ENCODE results near the gene ZNF473. TPM values are rescaled to one million over a fixed set of nuclear protein-coding genes. Genes with fewer than 3 reads are reported as not detected.

Gene ZNF473
- total RNA-seq, 2 experiments from 2014 or later: 8.9 to 9.2 TPM

DNA sequence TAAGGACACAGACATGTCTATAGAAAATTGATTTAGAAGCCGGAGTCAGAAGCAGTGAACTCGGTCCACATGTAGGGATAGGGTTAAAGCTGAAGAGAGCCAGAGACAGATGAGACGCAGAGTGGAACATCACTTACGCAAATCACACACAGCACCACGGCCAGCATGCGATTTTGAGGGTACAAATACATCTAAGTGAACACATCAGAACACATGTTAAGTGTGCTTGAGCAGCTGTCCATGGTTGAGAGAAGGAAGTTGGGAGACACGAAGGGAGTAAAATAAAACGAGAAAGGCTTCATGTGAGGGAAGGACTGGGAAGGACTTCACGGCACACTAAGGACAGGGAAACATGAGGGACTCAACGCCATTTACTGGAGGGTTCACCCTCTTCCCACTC, 39.5 kb upstream of the ZNF473 start:
- Mint-ChIP-seq H3K36me3 (ENCODE audit: low read depth) (peaks cover 20% of the 10 kb centered on the region), H3K4me3 (no peak overlapping the region), H3K4me1 (ENCODE audit: low read depth) (peaks cover 14% of the 10 kb centered on the region), H3K27ac (no peak overlapping the region), H3K9me3 (no peaks in the 10 kb centered on the region), H3K27me3 (no peaks in the 10 kb centered on the region)
- ChIA-PET CTCF (interaction anchor here (1.1 to 5.1 kb wide), 2 partner anchors 49 to 81 kb away, joined by 4 to 55 read pairs; no protein-coding TSS in a partner anchor), POLR2A (interaction anchor here (0.9 to 1.2 kb wide), 2 partner anchors 45 to 53 kb away, joined by 3 to 4 read pairs; no protein-coding TSS in a partner anchor)
- TF ChIP-seq, protein P1, sequence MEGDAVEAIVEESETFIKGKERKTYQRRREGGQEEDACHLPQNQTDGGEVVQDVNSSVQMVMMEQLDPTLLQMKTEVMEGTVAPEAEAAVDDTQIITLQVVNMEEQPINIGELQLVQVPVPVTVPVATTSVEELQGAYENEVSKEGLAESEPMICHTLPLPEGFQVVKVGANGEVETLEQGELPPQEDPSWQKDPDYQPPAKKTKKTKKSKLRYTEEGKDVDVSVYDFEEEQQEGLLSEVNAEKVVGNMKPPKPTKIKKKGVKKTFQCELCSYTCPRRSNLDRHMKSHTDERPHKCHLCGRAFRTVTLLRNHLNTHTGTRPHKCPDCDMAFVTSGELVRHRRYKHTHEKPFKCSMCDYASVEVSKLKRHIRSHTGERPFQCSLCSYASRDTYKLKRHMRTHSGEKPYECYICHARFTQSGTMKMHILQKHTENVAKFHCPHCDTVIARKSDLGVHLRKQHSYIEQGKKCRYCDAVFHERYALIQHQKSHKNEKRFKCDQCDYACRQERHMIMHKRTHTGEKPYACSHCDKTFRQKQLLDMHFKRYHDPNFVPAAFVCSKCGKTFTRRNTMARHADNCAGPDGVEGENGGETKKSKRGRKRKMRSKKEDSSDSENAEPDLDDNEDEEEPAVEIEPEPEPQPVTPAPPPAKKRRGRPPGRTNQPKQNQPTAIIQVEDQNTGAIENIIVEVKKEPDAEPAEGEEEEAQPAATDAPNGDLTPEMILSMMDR (IDR thresholded peaks at IDR 0.05): no peak
- DNase-seq: no peak
- intact Hi-C loops (cut with micrococcal nuclease): no loop called here
- no peak for ATAC-seq

DNA sequence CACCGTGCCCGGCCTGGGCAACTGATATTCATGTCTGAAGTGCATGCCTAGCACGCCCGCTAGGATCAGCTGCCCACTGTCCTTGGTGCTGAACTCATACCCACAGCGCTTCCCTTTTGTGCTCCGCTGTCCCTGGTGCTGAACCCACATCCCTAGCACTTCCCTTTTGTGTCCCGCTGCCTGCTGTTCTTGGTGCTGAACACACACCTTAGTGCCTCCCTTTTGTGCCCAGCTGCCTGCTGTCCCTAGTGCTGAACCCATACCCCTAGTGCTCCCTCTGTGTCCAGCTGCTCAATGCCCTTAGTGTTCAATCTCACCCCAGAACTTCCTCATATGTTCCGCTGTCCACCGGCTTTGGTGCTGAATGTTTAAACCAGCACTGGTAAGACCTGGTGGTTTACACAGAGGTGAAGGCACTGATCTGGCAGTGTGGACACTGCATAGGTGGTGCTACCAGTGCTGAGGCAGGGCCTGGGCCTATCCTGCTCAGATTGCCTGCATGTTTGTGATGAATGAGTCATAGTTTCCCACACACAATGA, 38.6 kb upstream of the ZNF473 start:
- Mint-ChIP-seq H3K4me1 (ENCODE audit: low read depth) (peaks cover 14% of the 10 kb centered on the region), H3K27me3 (no peaks in the 10 kb centered on the region), H3K36me3 (ENCODE audit: low read depth) (peaks cover 20% of the 10 kb centered on the region), H3K9me3 (no peaks in the 10 kb centered on the region), H3K4me3 (no peak overlapping the region), H3K27ac (no peak overlapping the region)
- peak; percentile 93 for DNase-seq
- ChIA-PET CTCF (interaction anchor here (1.0 to 5.1 kb wide), 4 partner anchors 9 to 82 kb away, joined by 3 to 55 read pairs (median 4); no protein-coding TSS in a partner anchor), POLR2A (interaction anchor here (0.9 to 2.0 kb wide), 5 partner anchors 38 to 63 kb away, joined by 3 to 4 read pairs (median 4); partner anchors contain the start of gene VRK3)
- TF ChIP-seq, protein P1 (IDR thresholded peaks at IDR 0.05): no peak
- ATAC-seq: peak; percentile 81
- intact Hi-C loops (cut with micrococcal nuclease): no loop called here

DNA sequence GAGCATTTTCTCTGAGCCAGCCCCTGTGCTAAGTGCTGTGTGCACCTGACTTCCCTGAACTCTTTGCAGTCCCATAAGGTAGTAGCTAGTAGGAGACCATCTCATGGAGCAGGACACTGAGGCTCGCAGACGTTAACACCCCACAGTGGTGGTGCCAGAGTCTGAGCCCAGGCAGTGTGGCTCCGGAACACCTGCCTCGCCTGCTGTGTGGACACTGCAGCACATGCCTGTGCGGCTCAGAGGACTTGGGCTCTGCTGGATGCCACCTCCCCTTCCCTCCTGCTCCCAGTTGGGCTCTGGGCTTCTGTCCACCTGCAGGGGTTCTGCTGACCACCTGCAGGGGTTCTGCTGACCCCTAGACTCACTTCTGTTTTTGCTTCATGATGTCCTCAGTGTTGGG, 37.8 kb upstream of the ZNF473 start:
- Mint-ChIP-seq H3K27me3 (no peaks in the 10 kb centered on the region), H3K27ac (no peak overlapping the region), H3K4me3 (no peak overlapping the region), H3K36me3 (ENCODE audit: low read depth) (peaks cover 20% of the 10 kb centered on the region), H3K4me1 (ENCODE audit: low read depth) (peaks cover 14% of the 10 kb centered on the region), H3K9me3 (no peaks in the 10 kb centered on the region)
- intact Hi-C loops (cut with micrococcal nuclease): no loop called here
- ATAC-seq (no peak), DNase-seq (no peak)
- POLR2A ChIA-PET: interaction anchor here (0.9 to 2.0 kb wide), 5 partner anchors 10 to 175 kb away, joined by 3 to 4 read pairs (median 3); partner anchors contain the start of genes FUZ and VRK3
- CTCF ChIA-PET: interaction anchor here (1.0 to 1.2 kb wide), 2 partner anchors 10 to 50 kb away, joined by 3 read pairs; no protein-coding TSS in a partner anchor
- TF ChIP-seq, protein P1 (IDR thresholded peaks at IDR 0.05): no peak

DNA sequence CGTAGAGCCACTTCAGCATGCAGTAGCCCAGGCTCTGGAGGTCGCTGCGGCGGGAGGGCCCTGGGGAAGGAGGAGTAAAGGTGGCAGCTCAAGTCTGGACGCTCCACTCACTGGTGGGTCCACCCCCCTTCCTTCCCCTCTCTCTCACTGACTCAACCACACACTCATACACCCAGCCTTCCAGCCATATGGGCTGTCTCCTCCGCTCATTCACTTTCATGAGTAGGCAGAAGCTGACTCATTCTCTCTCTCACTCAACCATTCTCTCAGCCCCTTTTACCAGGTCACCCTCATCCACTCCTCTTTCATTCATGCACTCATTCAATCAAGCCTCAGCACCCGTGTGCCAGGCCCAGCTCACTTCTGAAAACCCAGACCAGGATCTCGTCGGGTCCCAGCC, 37.4 kb upstream of the ZNF473 start:
- intact Hi-C loops (cut with micrococcal nuclease): no loop called here
- no peak overlapping the region for H3K4me3 Mint-ChIP-seq
- H3K27me3 Mint-ChIP-seq: no peaks in the 10 kb centered on the region
- no peak overlapping the region for H3K27ac Mint-ChIP-seq
- TF ChIP-seq, protein P1 (IDR thresholded peaks at IDR 0.05): no peak
- H3K36me3 Mint-ChIP-seq (ENCODE audit: low read depth): peaks cover 21% of the 10 kb centered on the region
- no peaks in the 10 kb centered on the region for H3K9me3 Mint-ChIP-seq
- peak; percentile 22 for DNase-seq
- POLR2A ChIA-PET: interaction anchor here (0.6 to 2.0 kb wide), 5 partner anchors 10 to 501 kb away, joined by 3 to 4 read pairs (median 3); partner anchors contain the start of genes FUZ and VRK3
- peaks cover 14% of the 10 kb centered on the region for H3K4me1 Mint-ChIP-seq (ENCODE audit: low read depth)
- peak; percentile 38 for ATAC-seq
- CTCF ChIA-PET: interaction anchor here (1.0 kb wide), 1 partner anchor 51 kb away, joined by 3 read pairs; no protein-coding TSS in a partner anchor

DNA sequence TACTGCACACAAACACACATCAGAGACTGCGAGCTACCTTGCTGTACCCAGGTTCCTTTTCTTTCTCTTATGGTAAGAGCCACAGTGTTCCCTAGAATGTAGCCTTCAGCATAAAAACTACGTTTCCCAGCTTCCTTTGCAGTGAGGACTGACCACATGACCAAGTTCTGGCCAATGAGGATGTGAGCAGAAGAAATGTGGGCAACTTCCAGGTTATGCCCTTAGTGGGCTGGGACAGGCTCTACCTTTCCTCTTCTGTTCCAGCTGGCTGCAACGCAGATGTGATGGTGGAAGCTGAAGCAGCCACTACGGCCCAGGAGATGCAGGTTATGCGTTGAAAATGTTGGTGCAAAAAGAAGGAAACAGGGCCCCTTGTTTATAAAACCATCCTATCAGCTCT, 28.1 kb upstream of the ZNF473 start:
- TF ChIP-seq, protein P1 (IDR thresholded peaks at IDR 0.05): no peak
- H3K27ac Mint-ChIP-seq: no peak overlapping the region
- peaks cover 12% of the 10 kb centered on the region for H3K4me1 Mint-ChIP-seq (ENCODE audit: low read depth)
- H3K27me3 Mint-ChIP-seq: no peaks in the 10 kb centered on the region
- DNase-seq: peak; percentile 48
- ATAC-seq: peak; percentile 82
- ChIA-PET POLR2A (no interaction called here), CTCF (interaction anchor here (1.1 kb wide), 2 partner anchors 14 to 60 kb away, joined by 3 to 4 read pairs; no protein-coding TSS in a partner anchor)
- peaks cover 28% of the 10 kb centered on the region for H3K36me3 Mint-ChIP-seq (ENCODE audit: low read depth)
- intact Hi-C loops (cut with micrococcal nuclease): no loop called here
- no peaks in the 10 kb centered on the region for H3K9me3 Mint-ChIP-seq
- H3K4me3 Mint-ChIP-seq: no peak overlapping the region
